Testis (tissue), 3 donors: ENCODE measurements around the gene SNAI3. TPM values are rescaled to one million over a fixed set of nuclear protein-coding genes. Genes with fewer than 3 reads are reported as not detected.

Experiments
- DNase-seq: peaks from one replicate; pipeline ENCODE4 v3.0.0-alpha.2; 2019
- H3K27ac ChIP-seq, 2 donors: fragments of 200-600 bp; sonication (generic); one replicate each; pipeline ENCODE4 v1.5.1; 2019
- H3K27me3 ChIP-seq: fragments of 200-600 bp; sonication (generic); one replicate; pipeline ENCODE4 v1.5.1; 2019
- H3K36me3 ChIP-seq: fragments of 200-600 bp; sonication (generic); one replicate; pipeline ENCODE4 v1.5.1; 2017; ENCODE audit warnings: low read depth; ENCODE audit errors: missing control alignments
- H3K4me1 ChIP-seq: fragments of 200-600 bp; sonication (generic); one replicate; pipeline ENCODE4 v1.5.1; 2019
- H3K4me3 ChIP-seq, 2 donors: fragments of 200-600 bp; sonication (generic); one replicate each; pipeline ENCODE4 v1.5.1; 2017 to 2019
- H3K9me3 ChIP-seq: fragments of 200-600 bp; sonication (generic); one replicate; pipeline ENCODE4 v1.5.1; 2017
- CTCF ChIP-seq, 3 experiments: fragments of 450-650 bp in 2 of 3; fragments of 200-600 bp in 1 of 3; sonication (generic) in 1 of 3; IDR thresholded peaks; one replicate each; pipeline ENCODE4 v1.5.1; 2016 to 2019; ENCODE audit warnings: antibody characterized with exemption in 3 of 3, mild to moderate bottlenecking in 2 of 3, moderate library complexity in 1 of 3
- POLR2A ChIP-seq: fragments of 450-650 bp; IDR thresholded peaks from one replicate; pipeline ENCODE4 v1.6.1; 2017; ENCODE audit warnings: antibody characterized with exemption, mild to moderate bottlenecking, moderate library complexity
- WGBS, 2 donors: methylation state at CpG; one replicate each; pipeline ENCODE4 v1.1.5; 2018; 5-methylcytosine and 5-hydroxymethylcytosine counted together
- intact Hi-C: fragments of 100-400 bp; cut with DNase I; formaldehyde crosslinking; loops from one replicate; pipeline ENCODE4 v1.15.1; 2023; ENCODE audit warnings: low total_unique reads
- polyA plus RNA-seq: library from polyadenylated mRNA; stranded (reverse); fragments of 350-450 nt; fragmentation: Illumina TruSeq; extraction: RNeasy Lipid Tissue Mini Kit (QIAGEN cat#74804); gene quantifications from one replicate; pipeline ENCODE4 v1.2.3, GENCODE V29; 2014; ENCODE audit warnings: low read depth, low replicate concordance; ENCODE audit not compliant: insufficient read depth
- total RNA-seq, 2 donors: library from RNA; depleted of rRNA; stranded (reverse); fragments of >200 nt; gene quantifications; one replicate each; pipeline ENCODE4 v1.2.3, GENCODE V29; 2016

SNAI3 gene
- total and polyA plus RNA-seq, 3 donors from 2014 or later, result 1.3 to 3.0 (median 2.5) TPM

- TF ChIP-seq POLR2A (no peak), CTCF (IDR thresholded peaks at IDR 0.05) (no peak)
- Histone ChIP-seq H3K4me1 (peaks cover 4% of the 10 kb centered on the region), H3K9me3 (no peaks in the 10 kb centered on the region), H3K36me3 (no peaks in the 10 kb centered on the region), H3K27me3 (no peaks in the 10 kb centered on the region), H3K27ac (no peak overlapping the region), H3K4me3 (no peak overlapping the region)
- intact Hi-C loops, result no loop called here
- no peak for DNase-seq
- 80 to 84% methylated on average over 10 of the region's 10 CpGs for WGBS, 2 donors
Measured at GRCh38 chr16:88692861-88693260, 6.6 kb upstream of the SNAI3 start.

- H3K27ac ChIP-seq, result no peak overlapping the region
- WGBS, 2 donors, result 82 to 84% methylated on average over 3 to 26 of the region's 26 CpGs
- no peak for TF ChIP-seq CTCF (IDR thresholded peaks at IDR 0.05)
- no peaks in the 10 kb centered on the region for H3K27me3 ChIP-seq
- H3K4me1 ChIP-seq, result peaks cover 5% of the 10 kb centered on the region
- no peaks in the 10 kb centered on the region for H3K9me3 ChIP-seq
- no peak overlapping the region for H3K4me3 ChIP-seq
- intact Hi-C loops, result no loop called here
- H3K36me3 ChIP-seq, result no peaks in the 10 kb centered on the region
- no peak for DNase-seq
Measured at GRCh38 chr16:88691924-88692560, 5.7 kb upstream of the SNAI3 start.

- no peak for DNase-seq
- Histone ChIP-seq H3K36me3 (no peaks in the 10 kb centered on the region), H3K27me3 (no peaks in the 10 kb centered on the region), H3K4me1 (peaks cover 10% of the 10 kb centered on the region), H3K9me3 (no peaks in the 10 kb centered on the region), H3K27ac (no peak overlapping the region), H3K4me3 (no peak overlapping the region)
- intact Hi-C loops, result no loop called here
- 87 to 88% methylated on average over 22 to 33 of the region's 33 CpGs for WGBS, 2 donors
- TF ChIP-seq CTCF (IDR thresholded peaks at IDR 0.05) (no peak), POLR2A (no peak)
Measured at GRCh38 chr16:88691129-88691813, 5.0 kb upstream of the SNAI3 start.

- intact Hi-C loops, result no loop called here
- Histone ChIP-seq H3K27ac (no peak overlapping the region), H3K4me3 (no peak overlapping the region), H3K27me3 (no peaks in the 10 kb centered on the region), H3K36me3 (no peaks in the 10 kb centered on the region), H3K9me3 (no peaks in the 10 kb centered on the region), H3K4me1 (peaks cover 17% of the 10 kb centered on the region)
- TF ChIP-seq POLR2A (no peak), CTCF (IDR thresholded peaks at IDR 0.05) (no peak)
- no peak for DNase-seq
- WGBS, 2 donors, result 82 to 89% methylated on average over 15 to 20 of the region's 21 CpGs
Measured at GRCh38 chr16:88690341-88691128, 4.2 kb upstream of the SNAI3 start.
